GM18505 (cell line): ENCODE results near the gene GPR6.

Experiments
- ATAC-seq: cut with Tn5 transposase; IDR thresholded peaks from one replicate; pipeline ENCODE4 v1.9.1; 2021; ENCODE audit not compliant: unreplicated experiment
- POLR2A ChIP-seq: IDR thresholded peaks from 4 replicates; pipeline ENCODE4 v1.6.1; 2011; ENCODE audit warnings: borderline replicate concordance; ENCODE audit not compliant: insufficient read depth, insufficient read length; ENCODE audit errors: extremely low read depth

Gene GPR6

GRCh38 chr6:109979033-109979921 is 1.2 kb downstream of the GPR6 start:
- TF ChIP-seq POLR2A, result no peak
- no peak for ATAC-seq

DNA sequence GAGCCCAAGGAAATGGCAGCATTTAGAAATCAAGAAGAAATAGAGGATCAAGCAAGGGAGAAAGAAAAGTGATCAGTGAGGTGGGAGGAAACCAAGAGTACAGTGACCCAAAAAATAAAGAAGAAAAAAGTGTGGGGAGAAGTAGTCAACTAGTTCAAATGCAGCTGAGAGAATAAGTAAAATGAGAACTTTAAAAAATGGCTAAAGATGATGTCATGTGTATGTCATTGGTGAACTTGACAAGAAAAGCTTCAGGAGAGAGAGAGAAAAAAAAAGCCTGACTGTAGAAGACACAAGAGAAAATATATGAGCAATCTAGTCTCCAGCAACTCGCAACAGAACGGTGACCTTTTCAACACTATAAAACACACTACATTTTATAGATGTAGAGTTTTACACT is 6.3 kb downstream of the GPR6 start:
- ATAC-seq, result no peak
- TF ChIP-seq POLR2A, result no peak

DNA sequence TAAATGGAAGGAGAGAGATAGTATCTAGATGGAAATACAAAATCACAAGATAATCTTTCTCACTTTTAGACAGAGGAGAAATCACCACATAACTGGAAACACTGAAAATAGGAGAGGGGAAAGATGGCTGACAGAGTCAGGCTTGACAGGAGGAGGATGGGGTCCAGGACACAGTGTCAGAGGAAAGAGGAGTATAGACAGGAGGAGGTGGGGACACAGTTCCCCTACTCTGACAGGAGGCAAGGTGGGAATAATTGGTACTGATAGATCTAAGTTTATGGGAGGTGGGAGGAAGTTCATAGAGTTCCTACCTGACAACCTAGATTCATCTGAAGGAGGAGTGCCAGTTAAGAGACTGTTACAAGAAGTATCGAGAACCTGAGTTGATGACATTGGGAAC is 9.1 kb downstream of the GPR6 start:
- no peak for TF ChIP-seq POLR2A
- no peak for ATAC-seq

GRCh38 chr6:109991201-109992101 is 13.3 kb downstream of the GPR6 start:
- TF ChIP-seq POLR2A, result no peak
- no peak for ATAC-seq

DNA sequence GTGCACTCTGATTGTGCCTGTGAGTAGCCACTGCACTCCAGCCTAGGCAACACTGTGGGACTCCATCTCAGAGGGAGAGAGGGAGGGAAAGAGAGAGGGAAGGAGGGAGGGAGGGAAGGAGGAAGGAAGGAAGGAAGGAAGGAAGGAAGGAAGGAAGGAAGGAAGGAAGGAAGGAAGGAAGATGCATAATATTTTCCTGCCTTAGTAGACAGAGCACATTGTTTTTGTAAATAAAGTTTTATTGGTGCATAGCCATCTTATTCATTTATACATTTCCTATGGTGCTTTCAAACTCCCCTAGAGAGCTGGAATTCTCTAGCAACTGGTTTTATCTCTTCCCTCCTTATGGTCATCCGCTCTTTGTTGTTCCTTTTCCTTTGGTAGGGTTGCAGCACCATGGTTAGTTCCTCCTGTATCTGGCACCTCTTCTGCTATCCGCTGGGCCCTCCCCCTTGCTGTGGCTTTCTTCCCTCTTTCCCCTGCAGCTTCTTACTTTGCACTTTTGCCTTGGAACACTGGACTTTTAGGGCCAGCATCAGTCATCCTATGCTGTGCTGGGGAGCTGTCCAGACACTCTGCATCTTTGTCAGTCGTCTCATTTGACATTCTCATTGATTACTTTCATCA is 20.2 kb downstream of the GPR6 start:
- TF ChIP-seq POLR2A, result no peak
- ATAC-seq, result no peak

- ATAC-seq, result no peak
Measured at GRCh38 chr6:109999740-110000139, 21.6 kb downstream of the GPR6 start.

DNA sequence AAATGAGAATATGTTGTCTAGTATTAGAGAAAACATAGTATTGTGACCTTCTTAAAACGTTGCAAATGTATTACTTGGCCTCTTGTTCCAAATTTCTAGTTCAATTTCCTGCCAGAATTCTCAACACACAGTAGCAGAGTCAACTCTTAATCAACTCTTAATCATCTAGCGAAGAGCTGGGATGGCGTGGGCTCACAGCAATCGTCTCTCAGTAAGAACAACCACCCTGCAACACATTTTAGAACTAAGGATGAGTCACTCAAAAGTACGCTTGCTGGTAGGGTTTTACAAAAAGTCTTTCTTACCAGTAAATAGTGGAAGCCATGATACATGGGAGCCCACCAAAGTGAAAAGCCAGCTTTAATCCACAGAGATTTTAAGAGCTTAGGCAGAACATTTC is 24.6 kb downstream of the GPR6 start:
- TF ChIP-seq POLR2A, result no peak
- no peak for ATAC-seq

More at GRCh38 chr6:109999740-110000139, 21.6 kb downstream of the GPR6 start:
- no peak for TF ChIP-seq POLR2A

DNA sequence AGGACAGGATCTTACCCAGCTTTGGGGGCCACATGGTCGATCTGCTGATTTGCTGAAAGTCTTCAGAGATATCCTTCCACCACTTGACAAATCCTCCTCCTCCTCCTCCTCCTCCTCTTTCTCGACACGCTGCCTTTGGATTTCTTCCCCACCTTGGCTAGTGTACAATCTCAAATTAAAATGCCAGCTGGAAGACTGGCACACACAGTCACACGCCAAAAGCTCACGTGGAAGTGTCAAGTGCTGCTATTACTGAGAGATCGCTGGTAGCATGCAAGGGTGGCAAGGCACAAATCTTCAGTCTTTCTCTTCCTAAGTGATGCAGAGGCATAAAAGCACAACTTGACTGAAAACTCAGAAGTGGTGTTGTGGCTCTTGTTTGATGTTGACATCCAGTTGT is 35.3 kb downstream of the GPR6 start:
- no peak for ATAC-seq
- TF ChIP-seq POLR2A, result no peak

DNA sequence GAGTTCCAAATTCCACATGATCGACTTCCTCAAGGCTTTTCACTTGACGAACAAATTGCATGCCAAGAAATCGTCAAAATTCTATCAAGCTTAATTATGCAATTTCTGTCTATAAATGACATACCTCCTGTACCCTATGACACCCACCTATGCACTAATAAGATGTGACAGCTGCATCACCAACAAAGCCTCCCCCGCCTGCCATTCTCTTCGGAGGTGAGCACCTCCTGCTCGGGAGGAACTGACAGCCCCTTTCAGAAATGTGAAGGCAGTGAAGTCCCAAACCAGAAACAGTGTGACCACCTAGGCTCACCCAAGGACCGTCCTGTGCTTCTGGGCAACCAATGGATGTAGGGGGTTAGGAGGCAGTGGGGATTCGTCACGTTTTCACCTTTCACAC is 37.1 kb downstream of the GPR6 start:
- no peak for ATAC-seq
- no peak for TF ChIP-seq POLR2A

DNA sequence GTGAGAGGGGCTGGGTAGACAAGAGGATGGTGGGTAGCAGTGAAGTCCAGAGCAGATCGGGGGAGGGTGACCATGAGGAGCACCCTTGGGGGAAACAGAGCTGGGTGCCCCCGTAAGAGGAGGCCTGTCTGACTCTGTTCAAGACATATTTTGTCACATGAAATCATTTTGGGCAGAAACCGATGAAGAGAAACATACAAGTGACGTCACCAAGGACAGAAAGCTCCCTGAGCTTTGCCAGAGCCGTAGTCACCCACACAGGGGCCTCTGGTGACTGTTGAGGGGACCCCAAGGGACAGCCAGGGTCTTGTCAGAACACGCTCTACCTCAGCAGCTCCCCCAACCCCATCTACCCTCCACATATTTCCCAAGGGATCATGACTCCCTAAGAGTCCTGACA is 39.2 kb downstream of the GPR6 start:
- no peak for TF ChIP-seq POLR2A
- ATAC-seq, result no peak

DNA sequence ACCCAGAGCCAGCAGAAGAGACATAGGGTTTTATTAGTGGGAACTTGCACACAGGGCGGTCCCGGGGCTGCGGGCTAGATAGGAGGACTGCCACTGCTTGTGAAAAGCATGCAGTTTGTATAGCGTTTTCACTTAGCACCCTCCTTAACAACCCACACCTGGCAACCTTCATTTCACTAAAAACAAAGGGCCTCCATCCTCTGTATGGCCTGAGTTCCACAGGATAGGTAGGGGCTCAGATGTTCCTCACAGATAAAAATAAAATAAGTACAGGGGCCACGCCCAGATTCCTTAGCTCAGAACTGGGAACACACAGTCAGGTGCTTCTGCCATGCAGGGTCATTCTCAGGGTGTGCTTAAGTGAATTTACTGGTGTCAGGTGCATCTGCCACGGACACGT is 39.8 kb downstream of the GPR6 start:
- ATAC-seq, result no peak
- TF ChIP-seq POLR2A, result no peak

DNA sequence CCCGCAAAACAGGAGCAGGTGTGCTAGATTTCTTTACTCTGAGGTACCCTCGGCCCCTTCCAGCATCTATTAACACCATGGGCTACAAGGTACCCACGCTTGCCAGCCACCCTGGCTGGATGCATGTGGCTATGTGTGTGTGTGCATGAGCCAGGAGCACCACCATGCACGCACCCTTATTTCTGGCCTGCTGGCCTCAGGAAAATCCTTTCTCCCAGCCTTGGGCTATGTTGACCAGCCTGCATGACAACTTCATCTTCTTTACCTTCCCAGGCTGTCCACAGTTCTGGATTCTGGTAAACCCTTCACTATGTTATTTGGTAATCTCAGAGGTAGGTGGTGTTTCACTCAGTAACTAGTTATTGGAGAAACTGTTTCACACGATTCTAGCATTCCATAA is 40.4 kb downstream of the GPR6 start:
- TF ChIP-seq POLR2A, result no peak
- no peak for ATAC-seq

DNA sequence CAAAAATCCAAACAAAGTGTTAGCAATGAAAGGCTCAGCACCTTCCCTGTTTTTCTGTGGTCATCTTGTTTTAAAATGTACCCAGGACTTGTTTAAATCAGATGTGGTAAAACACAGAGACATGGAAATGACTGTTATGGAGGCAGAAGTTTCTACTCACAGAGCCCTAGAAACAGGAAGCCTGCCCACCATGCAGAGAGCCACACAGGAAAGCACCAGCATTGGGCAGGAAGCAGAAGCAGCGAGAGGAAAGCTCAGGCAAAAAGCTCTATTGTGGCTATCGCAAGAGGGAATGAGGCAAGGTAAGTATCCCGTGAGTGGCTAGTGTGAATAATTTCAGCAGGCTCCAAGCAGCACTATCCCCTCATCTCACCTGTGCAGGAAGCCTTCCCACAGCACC is 42.8 kb downstream of the GPR6 start:
- ATAC-seq, result no peak
- no peak for TF ChIP-seq POLR2A
